Muscle layer of colon (tissue), 2 donors: ENCODE results near the gene PCCA.
"Not testable (repeated sequence)": the region's sequence is repeated elsewhere in the genome, so short reads cannot be mapped to it uniquely, and the experiment has no call there.

Experiments
- H3K27ac ChIP-seq: one replicate; pipeline ENCODE4 v1.7.0; 2013; ENCODE audit warnings: low read depth, mild to moderate bottlenecking, low read length, moderate library complexity
- H3K27me3 ChIP-seq, 2 donors: one replicate each; pipeline ENCODE4 v1.7.0; 2013; ENCODE audit warnings: low read length in 2 of 2, mild to moderate bottlenecking in 2 of 2; ENCODE audit not compliant: insufficient read depth in 2 of 2, control insufficient read depth in 1 of 2
- H3K36me3 ChIP-seq: one replicate; pipeline ENCODE4 v1.7.0; 2013; ENCODE audit warnings: mild to moderate bottlenecking, low read length; ENCODE audit not compliant: insufficient read depth
- H3K4me1 ChIP-seq: one replicate; pipeline ENCODE4 v1.7.0; 2013; ENCODE audit warnings: mild to moderate bottlenecking, low read length; ENCODE audit not compliant: insufficient read depth
- H3K4me3 ChIP-seq, 2 donors: one replicate each; pipeline ENCODE4 v1.7.0; 2013; ENCODE audit warnings: low read length in 2 of 2, low read depth in 1 of 2, mild to moderate bottlenecking in 1 of 2, moderate library complexity in 1 of 2
- H3K9ac ChIP-seq: one replicate; pipeline ENCODE4 v1.7.0; 2013; ENCODE audit warnings: low read length
- H3K9me3 ChIP-seq: one replicate; pipeline ENCODE4 v1.7.0; 2013; ENCODE audit warnings: mild to moderate bottlenecking, low read length
- donor health status: abdominal sarcoma.
- donor health status: Adenocarcinoma of cecum.

PCCA gene

DNA sequence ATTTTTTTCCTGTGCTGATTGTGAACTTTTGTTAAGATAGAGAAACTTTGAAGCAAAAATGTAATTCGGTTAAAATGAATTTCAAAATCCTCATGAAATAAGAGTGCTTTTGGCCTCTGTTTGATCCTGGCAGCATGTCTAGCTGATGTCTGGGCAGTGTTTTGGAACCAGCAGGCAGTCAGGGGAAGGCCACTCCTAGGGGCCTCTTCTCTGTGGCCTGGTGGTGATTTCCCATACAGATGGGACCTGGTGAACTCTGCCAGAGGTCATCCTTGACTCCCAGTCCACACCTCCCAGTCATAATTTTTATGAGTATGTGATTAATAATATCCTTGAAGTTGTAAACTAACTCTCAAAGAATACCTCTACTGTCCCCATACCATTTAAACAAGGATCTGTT lies 226.6 kb downstream of the PCCA start:
- no peaks in the 10 kb centered on the region for H3K36me3 ChIP-seq
- H3K27me3 ChIP-seq = no peaks in the 10 kb centered on the region
- no peak overlapping the region for H3K9ac ChIP-seq
- H3K9me3 ChIP-seq = no peaks in the 10 kb centered on the region
- H3K4me3 ChIP-seq = no peak overlapping the region
- no peaks in the 10 kb centered on the region for H3K4me1 ChIP-seq
- H3K27ac ChIP-seq = no peak overlapping the region

DNA sequence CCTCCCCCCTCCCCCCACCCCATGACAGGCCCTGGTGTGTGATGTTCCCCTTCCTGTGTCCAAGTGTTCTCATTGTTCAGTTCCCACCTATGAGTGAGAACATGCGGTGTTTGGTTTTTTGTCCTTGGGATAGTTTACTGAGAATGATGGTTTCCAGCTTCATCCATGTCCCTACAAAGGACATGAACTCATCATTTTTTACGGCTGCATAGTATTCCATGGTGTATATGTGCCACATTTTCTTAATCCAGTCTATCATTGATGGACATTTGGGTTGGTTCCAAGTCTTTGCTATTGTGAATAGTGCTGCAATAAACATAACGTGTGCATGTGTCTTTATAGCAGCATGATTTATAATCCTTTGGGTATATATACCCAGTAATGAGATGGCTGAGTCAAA lies 229.6 kb downstream of the PCCA start:
- H3K4me1 ChIP-seq = not testable (repeated sequence)

DNA sequence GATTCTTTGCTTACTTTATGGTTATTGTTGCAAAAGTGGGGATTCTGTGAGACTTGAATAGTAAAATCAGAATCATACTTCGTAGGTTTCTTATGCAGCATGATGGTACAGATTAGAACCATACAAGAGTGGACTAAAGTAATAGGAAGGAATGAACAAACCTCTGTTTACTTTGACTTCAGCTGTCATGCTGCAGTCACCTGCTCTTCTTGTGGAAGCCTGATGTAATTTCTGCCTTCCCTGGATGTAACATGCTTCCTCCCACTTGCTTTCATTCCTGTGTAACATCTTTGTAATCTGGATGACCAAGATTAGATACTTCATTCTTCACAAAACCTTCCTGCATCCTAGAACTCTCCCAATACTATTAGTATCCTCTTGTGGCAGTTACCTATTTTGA lies 235.0 kb downstream of the PCCA start:
- H3K27me3 ChIP-seq = no peaks in the 10 kb centered on the region
- H3K4me1 ChIP-seq = no peaks in the 10 kb centered on the region
- no peak overlapping the region for H3K27ac ChIP-seq
- no peak overlapping the region for H3K9ac ChIP-seq
- H3K9me3 ChIP-seq = no peaks in the 10 kb centered on the region
- no peak overlapping the region for H3K4me3 ChIP-seq
- peaks cover 14% of the 10 kb centered on the region for H3K36me3 ChIP-seq

More for the DNA sequence above, 229.6 kb downstream of the PCCA start:
- not testable (repeated sequence) for H3K36me3 ChIP-seq, H3K27me3 ChIP-seq, H3K27ac ChIP-seq, H3K9ac ChIP-seq, H3K9me3 ChIP-seq, H3K4me3 ChIP-seq

DNA sequence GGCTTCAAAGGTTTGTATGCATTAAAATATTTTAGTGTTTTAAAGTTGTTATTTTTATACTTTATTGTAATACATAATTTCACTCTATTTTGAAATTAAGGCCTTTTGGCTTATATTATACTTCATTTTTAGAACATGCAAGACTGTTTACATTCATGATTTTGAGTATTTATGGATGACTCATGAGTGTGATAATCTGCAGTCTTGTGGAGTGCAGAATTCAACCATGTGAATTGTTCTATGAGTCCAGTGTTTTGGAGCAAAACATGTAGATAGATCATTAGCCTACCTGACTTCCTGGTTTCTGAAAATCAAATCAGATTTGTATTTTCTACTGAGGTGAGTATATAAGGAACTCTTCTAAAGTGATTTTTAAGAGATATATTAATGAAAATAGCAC lies 241.8 kb downstream of the PCCA start:
- Histone ChIP-seq H3K4me3 (no peak overlapping the region), H3K27me3 (no peaks in the 10 kb centered on the region), H3K27ac (no peak overlapping the region), H3K36me3 (peaks cover 9% of the 10 kb centered on the region), H3K9ac (no peak overlapping the region), H3K9me3 (no peaks in the 10 kb centered on the region), H3K4me1 (no peaks in the 10 kb centered on the region)

DNA sequence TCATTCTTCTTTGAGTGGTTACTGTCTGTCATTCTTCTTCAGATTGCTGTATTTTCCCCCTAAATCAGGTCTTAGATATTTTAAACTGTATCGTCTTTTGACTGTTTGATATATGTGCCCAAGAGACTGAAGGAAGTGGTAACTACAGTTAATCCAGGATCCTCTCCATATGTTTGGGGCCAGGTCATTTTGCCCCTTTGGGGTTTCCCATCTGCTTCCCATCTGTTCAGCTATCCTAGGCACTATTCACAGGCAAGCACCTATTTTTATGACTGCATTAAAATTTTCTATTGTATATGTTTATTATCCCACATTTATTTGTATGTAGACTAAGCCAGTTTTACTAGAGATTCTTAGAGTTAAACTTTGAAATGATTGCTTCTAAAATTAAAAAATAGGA lies 244.2 kb downstream of the PCCA start:
- no peaks in the 10 kb centered on the region for H3K4me1 ChIP-seq
- H3K36me3 ChIP-seq = peaks cover 5% of the 10 kb centered on the region
- no peak overlapping the region for H3K4me3 ChIP-seq
- H3K9ac ChIP-seq = no peak overlapping the region
- H3K27me3 ChIP-seq = no peaks in the 10 kb centered on the region
- H3K27ac ChIP-seq = no peak overlapping the region
- no peaks in the 10 kb centered on the region for H3K9me3 ChIP-seq

DNA sequence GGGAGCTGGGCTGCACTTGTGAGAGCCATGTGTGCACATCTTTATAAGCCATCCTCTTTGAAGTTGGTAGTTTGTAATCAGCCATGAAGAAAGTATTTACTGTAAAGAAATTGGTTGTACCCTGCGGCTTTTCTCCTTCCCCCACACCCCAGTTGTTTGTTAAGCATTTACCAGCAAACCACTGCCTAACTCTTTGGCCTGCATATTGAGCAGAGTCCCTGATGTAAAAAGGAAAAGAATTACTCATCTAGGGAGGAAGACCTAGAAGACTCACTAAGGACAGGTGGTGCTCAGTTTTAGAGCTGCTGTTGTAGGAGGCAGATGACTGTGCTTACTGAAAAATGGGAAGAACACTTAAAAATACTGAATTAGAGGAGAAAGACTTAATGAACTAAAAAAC lies 245.3 kb downstream of the PCCA start:
- no peak overlapping the region for H3K4me3 ChIP-seq
- no peaks in the 10 kb centered on the region for H3K9me3 ChIP-seq
- no peaks in the 10 kb centered on the region for H3K27me3 ChIP-seq
- H3K36me3 ChIP-seq = peaks cover 5% of the 10 kb centered on the region
- no peak overlapping the region for H3K9ac ChIP-seq
- H3K27ac ChIP-seq = no peak overlapping the region
- H3K4me1 ChIP-seq = no peaks in the 10 kb centered on the region

DNA sequence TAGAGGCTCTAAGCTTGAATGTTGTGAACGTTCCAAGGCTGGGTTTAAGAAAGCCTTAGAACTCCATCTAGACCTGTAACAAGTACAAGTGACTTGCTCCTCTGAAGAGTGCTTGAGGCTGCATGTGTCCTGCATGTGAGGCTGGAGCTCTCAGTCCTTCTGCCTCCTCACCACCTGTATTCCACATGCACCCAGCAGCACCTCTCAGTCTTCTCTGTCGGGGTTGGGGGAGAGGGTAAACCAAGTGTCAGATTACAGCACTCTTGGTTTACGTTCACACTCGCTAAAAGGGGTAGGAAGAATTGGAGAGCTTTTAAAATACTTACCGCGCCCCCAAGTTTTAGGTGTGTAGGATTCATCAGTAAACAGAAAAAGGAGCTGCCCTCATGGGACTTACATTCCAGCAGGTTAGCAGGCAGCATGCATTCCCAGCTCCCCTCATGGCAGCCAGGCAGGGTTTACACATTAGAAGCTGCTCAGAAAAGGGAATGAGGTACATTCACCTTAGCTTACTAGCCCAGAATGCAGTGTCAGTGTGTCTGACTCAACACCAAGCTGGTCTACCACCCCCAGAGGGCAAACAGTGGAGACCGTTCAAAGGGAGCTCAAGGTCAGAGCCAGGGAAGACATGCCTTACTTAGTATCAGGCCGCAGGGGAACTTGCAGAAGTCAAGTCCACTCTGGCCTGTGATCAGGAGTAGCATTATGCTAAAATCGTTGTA lies 248.1 kb downstream of the PCCA start:
- no peaks in the 10 kb centered on the region for H3K4me1 ChIP-seq
- no peak overlapping the region for H3K9ac ChIP-seq
- no peak overlapping the region for H3K27ac ChIP-seq
- no peak overlapping the region for H3K4me3 ChIP-seq
- no peaks in the 10 kb centered on the region for H3K27me3 ChIP-seq
- H3K9me3 ChIP-seq = no peaks in the 10 kb centered on the region
- no peaks in the 10 kb centered on the region for H3K36me3 ChIP-seq

DNA sequence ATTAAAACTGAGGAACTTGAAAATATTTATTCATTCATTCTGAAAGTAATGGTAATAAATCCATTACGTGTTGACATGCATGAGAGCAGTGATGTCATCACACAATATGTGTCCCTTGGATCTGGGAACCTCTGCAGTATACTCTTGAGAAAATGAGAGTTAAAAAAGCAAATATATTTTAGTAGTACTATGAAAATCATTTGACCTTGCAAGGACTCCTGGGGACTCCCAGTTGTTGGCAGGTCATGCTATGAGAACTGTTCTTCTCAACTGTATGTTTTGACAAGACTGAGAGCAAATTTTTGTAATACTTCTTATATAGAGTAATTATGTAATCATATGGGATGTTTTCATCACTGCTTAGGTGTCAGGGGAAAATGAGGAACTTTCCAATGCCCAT lies 249.4 kb downstream of the PCCA start:
- H3K9me3 ChIP-seq = no peaks in the 10 kb centered on the region
- H3K36me3 ChIP-seq = no peaks in the 10 kb centered on the region
- no peak overlapping the region for H3K9ac ChIP-seq
- H3K4me3 ChIP-seq = no peak overlapping the region
- no peaks in the 10 kb centered on the region for H3K4me1 ChIP-seq
- no peak overlapping the region for H3K27ac ChIP-seq
- no peaks in the 10 kb centered on the region for H3K27me3 ChIP-seq

DNA sequence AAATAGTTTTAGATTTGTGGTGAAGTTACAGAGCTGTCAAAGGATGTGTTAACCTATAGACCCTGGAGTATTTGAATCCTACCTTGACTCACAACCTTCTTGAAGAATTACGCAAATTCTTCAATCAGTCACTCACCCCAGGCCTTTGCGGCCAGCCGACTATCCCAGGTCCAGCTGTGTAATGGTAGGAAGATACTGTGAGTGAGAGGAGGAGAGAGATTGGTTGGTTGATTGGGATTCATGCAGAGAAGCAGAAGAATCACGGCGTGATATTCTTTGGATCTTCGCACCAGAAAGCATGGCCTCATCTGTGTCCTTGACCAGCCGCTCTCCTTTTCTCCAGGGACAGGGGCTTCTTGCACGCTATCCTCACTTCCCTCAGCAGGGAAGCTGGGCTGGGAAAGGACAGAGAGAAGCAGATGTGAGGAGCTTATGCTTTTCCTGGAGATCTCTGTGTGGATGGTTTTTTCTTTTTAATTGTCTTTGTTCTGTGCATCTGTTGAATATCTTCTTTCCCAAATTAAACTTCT lies 250.6 kb downstream of the PCCA start:
- Histone ChIP-seq H3K27me3 (no peaks in the 10 kb centered on the region), H3K27ac (no peak overlapping the region), H3K4me3 (no peak overlapping the region), H3K36me3 (no peaks in the 10 kb centered on the region), H3K9me3 (no peaks in the 10 kb centered on the region), H3K4me1 (no peaks in the 10 kb centered on the region), H3K9ac (no peak overlapping the region)

DNA sequence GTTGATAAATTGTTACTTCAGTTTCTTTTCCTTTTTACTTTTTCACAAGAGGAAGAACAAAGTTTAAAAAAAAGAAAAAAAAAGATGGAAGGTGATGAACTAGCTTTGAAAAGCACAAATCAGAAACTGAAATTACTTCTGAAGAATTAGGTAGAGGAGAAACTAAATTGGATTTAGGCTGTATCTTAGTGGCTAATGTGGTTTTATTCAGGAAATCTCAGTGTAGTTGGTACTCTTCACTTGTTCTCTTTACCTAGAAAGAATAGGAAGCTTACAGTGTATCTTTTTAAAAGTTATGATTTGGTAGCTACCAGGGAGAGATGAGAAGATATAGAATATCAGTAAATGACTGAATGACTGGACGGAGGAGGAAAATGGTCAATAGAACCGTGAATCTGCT lies 252.0 kb downstream of the PCCA start:
- Histone ChIP-seq H3K4me3 (no peak overlapping the region), H3K9ac (no peak overlapping the region), H3K9me3 (peaks cover 4% of the 10 kb centered on the region), H3K27me3 (no peaks in the 10 kb centered on the region), H3K4me1 (no peaks in the 10 kb centered on the region), H3K27ac (no peak overlapping the region), H3K36me3 (no peaks in the 10 kb centered on the region)

DNA sequence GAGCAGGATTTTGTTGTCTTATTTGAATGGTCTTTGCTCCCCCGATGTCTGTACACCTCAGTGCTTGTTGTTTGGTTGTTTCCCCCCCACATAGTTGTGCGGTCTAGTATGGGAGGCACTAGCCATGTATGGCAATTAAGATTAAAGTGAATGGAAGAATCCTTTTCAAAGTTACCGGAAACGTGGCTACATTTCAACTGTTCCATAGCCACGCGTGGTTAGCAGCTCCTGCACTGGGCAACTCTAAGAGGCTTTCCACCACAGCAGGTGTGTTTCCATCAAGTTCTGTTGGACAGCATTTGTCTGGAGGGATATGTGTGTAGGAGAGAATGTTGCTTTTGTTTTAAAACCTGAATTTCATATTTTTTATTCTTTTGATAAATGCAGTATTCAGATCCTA lies 252.4 kb downstream of the PCCA start:
- no peaks in the 10 kb centered on the region for H3K27me3 ChIP-seq
- H3K9ac ChIP-seq = no peak overlapping the region
- peaks cover 4% of the 10 kb centered on the region for H3K9me3 ChIP-seq
- H3K4me1 ChIP-seq = no peaks in the 10 kb centered on the region
- no peak overlapping the region for H3K4me3 ChIP-seq
- no peaks in the 10 kb centered on the region for H3K36me3 ChIP-seq
- no peak overlapping the region for H3K27ac ChIP-seq

DNA sequence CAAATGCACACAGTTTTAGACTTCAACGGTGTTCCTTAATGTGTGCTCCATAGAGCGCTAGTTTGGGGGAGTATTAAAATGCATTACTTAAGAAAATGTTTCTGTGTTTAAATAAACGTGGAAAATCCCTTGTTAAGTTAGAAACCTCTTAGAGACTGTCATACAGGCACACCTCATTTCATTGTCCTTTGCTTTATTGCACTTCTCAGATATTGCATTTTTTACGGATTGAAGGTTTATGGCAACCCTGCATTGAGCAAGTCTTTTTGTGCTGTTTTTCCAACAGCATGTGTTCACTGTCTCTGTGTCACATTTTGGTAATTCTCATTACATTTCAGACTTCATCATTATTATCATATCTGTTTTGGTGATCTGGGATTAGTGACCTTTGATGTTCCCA lies 255.7 kb downstream of the PCCA start:
- Histone ChIP-seq H3K4me1 (no peaks in the 10 kb centered on the region), H3K27me3 (no peaks in the 10 kb centered on the region), H3K36me3 (no peaks in the 10 kb centered on the region)

More for the DNA sequence above, 255.7 kb downstream of the PCCA start:
- Histone ChIP-seq H3K27ac (no peak overlapping the region), H3K9ac (no peak overlapping the region), H3K9me3 (peaks cover 4% of the 10 kb centered on the region), H3K4me3 (no peak overlapping the region)
